Subcutaneous abdominal adipose tissue (tissue), 5 donors: ENCODE results near the gene LIN54.

ENCODE experiments used
- H3K27ac ChIP-seq: one replicate; pipeline ENCODE4 v1.7.0; 2013; ENCODE audit warnings: low read depth, mild to moderate bottlenecking, inconsistent platforms, low read length, moderate library complexity
- H3K27me3 ChIP-seq, 5 donors: one replicate each; pipeline ENCODE4 v1.7.0; 2013; ENCODE audit warnings: low read length in 5 of 5, inconsistent platforms in 1 of 5; ENCODE audit not compliant: control insufficient read depth in 5 of 5, insufficient read depth in 4 of 5
- H3K36me3 ChIP-seq, 5 donors: one replicate each; pipeline ENCODE4 v1.7.0; 2013; ENCODE audit warnings: low read length in 5 of 5; ENCODE audit not compliant: control insufficient read depth in 5 of 5, insufficient read depth in 5 of 5
- H3K4me1 ChIP-seq, 5 donors: one replicate each; pipeline ENCODE4 v1.7.0; 2013; ENCODE audit warnings: low read length in 5 of 5, mild to moderate bottlenecking in 3 of 5, moderate library complexity in 1 of 5; ENCODE audit not compliant: control insufficient read depth in 5 of 5, insufficient read depth in 5 of 5
- H3K4me3 ChIP-seq, 5 donors: one replicate each; pipeline ENCODE4 v1.7.0; 2013; ENCODE audit warnings: low read length in 5 of 5, low read depth in 1 of 5
- H3K9ac ChIP-seq, 5 donors: one replicate each; pipeline ENCODE4 v1.7.0; 2013; ENCODE audit warnings: low read length in 5 of 5, mild to moderate bottlenecking in 4 of 5, moderate library complexity in 3 of 5
- H3K9me3 ChIP-seq, 5 donors: one replicate each; pipeline ENCODE4 v1.7.0; 2013; ENCODE audit warnings: low read length in 5 of 5; ENCODE audit not compliant: control insufficient read depth in 5 of 5
- donor health status: healthy.
- donor health status: healthy.
- donor health status: healthy.
- donor health status: healthy.
- donor health status: healthy.

LIN54 gene

GRCh38 chr4:82957045-82957444 lies 53.6 kb downstream of the LIN54 start:
- Histone ChIP-seq H3K4me3 (no peak overlapping the region), H3K36me3 (peaks cover 0 to 10% (median 8%) of the 10 kb centered on the region in 5 donors), H3K9me3 (no peaks in the 10 kb centered on the region), H3K27ac (no peak overlapping the region), H3K9ac (no peak overlapping the region), H3K27me3 (no peaks in the 10 kb centered on the region), H3K4me1 (no peaks in the 10 kb centered on the region)

DNA sequence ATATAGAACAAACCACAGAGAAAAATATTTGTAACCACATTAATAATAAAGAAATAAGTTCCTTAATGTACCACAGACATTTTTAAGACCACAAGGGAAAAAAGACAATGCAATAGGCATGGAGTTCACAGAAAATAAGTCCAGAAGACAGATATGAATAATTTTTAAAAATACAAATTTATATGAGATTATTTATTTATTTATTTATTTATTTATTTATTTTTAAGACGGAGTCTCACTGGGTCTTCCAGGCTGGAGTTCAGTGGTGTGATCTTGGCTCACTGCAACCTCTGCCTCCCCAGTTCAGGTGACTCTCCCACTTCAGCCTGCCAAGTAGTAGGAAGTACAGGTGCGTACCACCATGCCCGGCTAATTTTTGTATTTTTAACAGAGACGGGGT lies 56.4 kb downstream of the LIN54 start:
- Histone ChIP-seq H3K27me3 (no peaks in the 10 kb centered on the region), H3K9ac (no peak overlapping the region), H3K4me3 (no peak overlapping the region), H3K9me3 (no peaks in the 10 kb centered on the region), H3K36me3 (peaks cover 0 to 6% (median 0%) of the 10 kb centered on the region in 5 donors), H3K27ac (no peak overlapping the region), H3K4me1 (no peaks in the 10 kb centered on the region)

- no peak overlapping the region for H3K9ac ChIP-seq
- H3K4me1 ChIP-seq = no peaks in the 10 kb centered on the region
- H3K27ac ChIP-seq = no peak overlapping the region
- peaks cover 0 to 7% (median under 1%) of the 10 kb centered on the region in 5 donors for H3K36me3 ChIP-seq
- no peaks in the 10 kb centered on the region for H3K27me3 ChIP-seq
- no peak overlapping the region for H3K4me3 ChIP-seq
- no peaks in the 10 kb centered on the region for H3K9me3 ChIP-seq
These were observed 59.4 kb downstream of the LIN54 start for GRCh38 chr4:82951196-82951595.

GRCh38 chr4:82948647-82949204 lies 61.9 kb downstream of the LIN54 start:
- peaks cover 0 to 10% (median 4%) of the 10 kb centered on the region in 5 donors for H3K36me3 ChIP-seq
- no peaks in the 10 kb centered on the region for H3K4me1 ChIP-seq
- no peak overlapping the region for H3K9ac ChIP-seq
- no peak overlapping the region for H3K4me3 ChIP-seq
- no peaks in the 10 kb centered on the region for H3K9me3 ChIP-seq
- no peaks in the 10 kb centered on the region for H3K27me3 ChIP-seq
- no peak overlapping the region for H3K27ac ChIP-seq

DNA sequence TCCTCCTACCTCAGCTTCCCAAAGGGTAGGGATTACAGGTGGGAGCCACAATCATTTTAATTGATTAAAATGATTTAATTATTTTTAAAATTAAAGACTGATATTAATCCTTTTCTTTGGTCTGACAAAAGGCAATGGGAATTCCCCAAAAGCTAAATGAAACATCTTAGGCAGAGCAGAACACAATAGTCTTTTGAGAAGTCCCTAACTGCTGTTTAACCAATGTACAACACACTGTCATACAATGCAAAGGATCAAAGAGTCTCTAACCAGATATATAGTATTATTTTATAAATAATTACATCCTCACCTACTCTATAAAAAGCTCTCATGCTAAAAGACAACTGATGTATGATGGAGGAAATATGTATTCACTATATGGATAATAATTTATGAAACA lies 63.1 kb downstream of the LIN54 start:
- Histone ChIP-seq H3K27ac (no peak overlapping the region), H3K9ac (no peak overlapping the region), H3K4me1 (no peaks in the 10 kb centered on the region), H3K4me3 (no peak overlapping the region), H3K9me3 (no peaks in the 10 kb centered on the region), H3K36me3 (peaks cover under 1 to 10% (median 6%) of the 10 kb centered on the region in 5 donors), H3K27me3 (no peaks in the 10 kb centered on the region)

DNA sequence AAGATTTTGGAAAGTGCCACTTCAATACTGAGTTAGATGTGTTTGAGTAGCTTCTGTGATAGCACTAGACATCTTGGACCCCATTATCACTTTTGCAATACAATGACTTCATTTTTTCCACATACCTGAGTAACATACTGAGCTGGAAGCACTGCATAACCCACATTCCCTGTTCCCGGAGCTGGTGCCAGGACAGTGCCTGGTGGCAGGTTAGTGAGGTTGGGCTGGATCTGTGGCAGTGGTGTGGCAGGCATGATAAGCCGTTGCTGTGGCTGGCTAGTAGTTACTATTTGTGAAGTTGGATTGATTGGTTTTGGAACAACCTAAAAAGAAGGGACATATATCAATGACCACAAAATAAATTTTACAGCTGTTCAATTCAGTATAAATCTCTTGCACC lies 71.2 kb downstream of the LIN54 start:
- Histone ChIP-seq H3K36me3 (peaks cover 21 to 45% (median 32%) of the 10 kb centered on the region in 5 donors), H3K9ac (no peak overlapping the region), H3K4me3 (no peak overlapping the region), H3K27ac (no peak overlapping the region), H3K9me3 (no peaks in the 10 kb centered on the region), H3K27me3 (no peaks in the 10 kb centered on the region), H3K4me1 (no peaks in the 10 kb centered on the region)

- Histone ChIP-seq H3K9ac (no peak overlapping the region), H3K4me3 (no peak overlapping the region), H3K4me1 (no peaks in the 10 kb centered on the region), H3K27me3 (no peaks in the 10 kb centered on the region), H3K9me3 (no peaks in the 10 kb centered on the region), H3K36me3 (peaks cover 25 to 51% (median 45%) of the 10 kb centered on the region in 5 donors), H3K27ac (no peak overlapping the region)
These were observed 76.2 kb downstream of the LIN54 start for GRCh38 chr4:82934441-82934840.

DNA sequence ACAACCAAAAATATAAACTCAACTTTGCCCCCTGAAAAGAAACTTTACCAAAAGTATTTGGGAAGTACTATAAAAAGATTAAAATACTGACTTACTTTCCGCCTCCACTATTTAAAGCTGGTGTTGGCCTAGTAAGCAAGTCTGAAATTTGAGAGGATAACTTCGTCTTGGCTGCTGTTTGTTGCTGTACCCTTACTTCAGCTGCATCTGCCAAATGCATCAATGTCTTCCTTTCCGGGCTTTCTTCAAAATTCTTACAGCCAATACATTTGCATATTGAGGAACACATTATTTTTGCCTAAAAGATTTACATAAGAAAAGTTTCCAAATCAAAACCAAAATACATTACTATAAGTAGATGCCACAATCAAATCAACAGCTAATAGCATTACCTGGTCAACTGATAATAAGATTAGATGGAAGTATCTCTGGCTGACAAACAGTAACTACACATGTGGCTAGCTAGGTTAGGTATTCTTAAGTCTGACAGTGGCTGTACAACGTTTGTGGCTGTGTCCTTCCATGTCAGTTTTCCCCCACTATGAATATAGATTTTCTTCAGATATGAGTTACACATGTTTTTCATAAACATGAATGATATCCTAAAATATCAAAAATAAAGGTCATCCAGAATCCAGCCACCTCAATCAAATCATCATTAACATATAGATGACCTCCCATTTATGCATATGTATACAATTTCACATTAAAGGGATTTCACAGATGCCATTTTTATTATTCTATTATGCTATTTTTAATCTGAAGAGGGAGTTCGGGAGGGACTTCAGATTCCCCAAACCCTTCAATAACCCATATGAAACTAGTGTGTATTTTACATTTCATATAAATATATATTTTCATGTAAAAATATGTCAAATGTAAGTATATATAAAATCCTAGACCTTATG lies 79.5 kb downstream of the LIN54 start:
- no peaks in the 10 kb centered on the region for H3K27me3 ChIP-seq
- no peak overlapping the region for H3K4me3 ChIP-seq
- no peaks in the 10 kb centered on the region for H3K9me3 ChIP-seq
- H3K9ac ChIP-seq = no peak overlapping the region
- H3K36me3 ChIP-seq = peaks cover 15 to 36% (median 27%) of the 10 kb centered on the region in 5 donors
- no peak overlapping the region for H3K27ac ChIP-seq
- no peaks in the 10 kb centered on the region for H3K4me1 ChIP-seq

DNA sequence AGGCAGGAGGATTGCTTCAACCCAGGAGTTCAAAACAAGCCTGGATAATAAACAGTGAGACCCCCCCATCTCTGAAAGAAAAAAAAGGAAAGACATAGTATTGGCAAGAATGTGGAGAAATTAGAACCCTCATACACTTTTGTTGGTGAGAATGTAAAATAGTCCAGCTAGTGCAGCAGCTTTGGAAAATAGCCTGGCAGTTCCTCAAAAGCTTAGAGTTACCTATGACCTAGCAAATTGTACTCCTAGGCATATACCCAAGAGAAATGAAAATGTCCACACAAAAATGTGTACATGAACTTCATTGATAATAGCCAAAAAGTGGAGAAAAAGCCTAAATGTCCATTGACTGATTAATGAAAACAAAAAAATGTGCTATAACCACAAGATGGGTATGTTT lies 88.8 kb downstream of the LIN54 start:
- Histone ChIP-seq H3K4me1 (peaks cover 0 to 8% (median 5%) of the 10 kb centered on the region in 5 donors), H3K27ac (no peak overlapping the region), H3K27me3 (no peaks in the 10 kb centered on the region), H3K36me3 (peaks cover 8 to 14% (median 12%) of the 10 kb centered on the region in 5 donors), H3K9me3 (no peaks in the 10 kb centered on the region), H3K4me3 (no peak overlapping the region), H3K9ac (no peak overlapping the region)

DNA sequence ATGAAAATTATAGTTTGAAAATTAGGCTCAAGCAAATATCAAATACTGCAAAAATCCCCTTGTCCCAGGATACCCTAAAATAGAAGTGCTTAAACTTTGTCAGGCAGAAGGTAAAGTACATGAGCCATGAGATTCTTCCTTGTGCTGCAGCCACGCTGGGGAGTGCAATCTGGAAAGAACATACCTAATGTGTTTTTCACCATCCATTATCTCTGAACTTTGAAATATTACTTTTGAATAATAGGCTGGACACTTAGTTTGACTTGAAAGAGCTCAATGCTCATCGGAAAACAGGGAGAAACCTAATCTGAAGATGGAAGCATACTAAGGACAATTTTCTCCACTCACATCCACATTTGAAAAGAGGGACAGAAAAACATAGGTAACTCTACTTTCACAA lies 91.2 kb downstream of the LIN54 start:
- no peak overlapping the region for H3K27ac ChIP-seq
- no peaks in the 10 kb centered on the region for H3K27me3 ChIP-seq
- peaks cover 0 to 8% (median 5%) of the 10 kb centered on the region in 5 donors for H3K4me1 ChIP-seq
- H3K9me3 ChIP-seq = no peaks in the 10 kb centered on the region
- H3K9ac ChIP-seq = no peak overlapping the region
- peaks cover 8 to 15% (median 12%) of the 10 kb centered on the region in 5 donors for H3K36me3 ChIP-seq
- no peak overlapping the region for H3K4me3 ChIP-seq
